Stimulated activated naive CD8-positive, alpha-beta T cell treated with anti-CD3 and anti-CD28 coated beads, Interleukin-15, amount 100 ng/mL, for 72 hours (primary cell): ENCODE measurements around the gene COX6B2.

Experiments used
- ATAC-seq: fragments of 150-1000 bp; cut with Tn5 transposase; 2 replicates; pipeline ENCODE4 v1.10.0; 2021; ENCODE audit warnings: mild to moderate bottlenecking, moderate library complexity
- DNase-seq, 2 donors: peaks; one replicate each; pipeline ENCODE4 v3.0.0; 2021 to 2022
- H3K27ac Mint-ChIP-seq, 2 donors: one replicate each; pipeline ENCODE4 v1.8.0; 2022; ENCODE audit warnings: mild to moderate bottlenecking in 2 of 2, mixed read lengths in 2 of 2, moderate library complexity in 2 of 2
- H3K27me3 Mint-ChIP-seq: one replicate; pipeline ENCODE4 v1.8.0; 2022; ENCODE audit warnings: mixed read lengths
- H3K4me1 Mint-ChIP-seq: one replicate; pipeline ENCODE4 v1.8.0; 2022; ENCODE audit warnings: mild to moderate bottlenecking, mixed read lengths
- H3K4me3 Mint-ChIP-seq, 2 donors: one replicate each; pipeline ENCODE4 v1.8.0; 2022; ENCODE audit warnings: mild to moderate bottlenecking in 2 of 2, mixed read lengths in 2 of 2, moderate library complexity in 1 of 2
- H3K9me3 Mint-ChIP-seq, 2 donors: one replicate each; pipeline ENCODE4 v1.8.0; 2022; ENCODE audit warnings: mixed read lengths in 2 of 2

Gene COX6B2

DNA sequence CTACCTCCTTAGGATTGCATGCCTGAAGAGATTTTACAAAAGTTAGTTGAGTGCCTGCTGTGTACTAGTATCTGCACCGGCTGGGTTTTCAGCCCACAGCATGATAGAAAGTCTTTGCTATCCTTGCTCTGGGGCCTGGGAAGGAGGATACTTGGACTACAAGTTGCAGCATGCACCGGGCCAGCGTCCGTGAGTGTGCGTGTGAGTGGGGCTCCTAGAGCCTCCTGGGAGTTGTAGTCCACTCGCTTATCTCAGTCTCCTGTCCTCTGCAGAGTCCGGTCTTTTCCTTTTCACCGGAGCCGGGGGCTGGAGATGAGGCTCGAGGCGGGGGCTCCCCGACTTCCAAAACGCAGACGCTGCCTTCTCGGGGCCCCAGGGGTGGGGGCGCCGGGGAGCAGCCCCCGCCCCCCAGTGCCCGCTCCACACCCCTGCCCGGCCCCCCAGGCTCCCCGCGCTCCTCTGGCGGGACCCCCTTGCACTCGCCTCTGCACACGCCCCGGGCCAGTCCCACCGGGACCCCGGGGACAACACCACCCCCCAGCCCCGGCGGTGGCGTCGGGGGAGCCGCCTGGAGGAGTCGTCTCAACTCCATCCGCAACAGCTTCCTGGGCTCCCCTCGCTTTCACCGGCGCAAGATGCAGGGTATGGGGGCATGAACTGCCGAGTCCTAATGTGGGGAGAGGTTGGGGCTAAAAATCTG is 50.1 kb downstream of the COX6B2 start:
- DNase-seq (no peak), ATAC-seq (peak; percentile 53)
- no peak overlapping the region for H3K4me3 Mint-ChIP-seq
- H3K4me1 Mint-ChIP-seq: peaks cover 26% of the 10 kb centered on the region
- H3K9me3 Mint-ChIP-seq: no peaks in the 10 kb centered on the region
- H3K27ac Mint-ChIP-seq: no peak overlapping the region
- H3K27me3 Mint-ChIP-seq: no peaks in the 10 kb centered on the region

DNA sequence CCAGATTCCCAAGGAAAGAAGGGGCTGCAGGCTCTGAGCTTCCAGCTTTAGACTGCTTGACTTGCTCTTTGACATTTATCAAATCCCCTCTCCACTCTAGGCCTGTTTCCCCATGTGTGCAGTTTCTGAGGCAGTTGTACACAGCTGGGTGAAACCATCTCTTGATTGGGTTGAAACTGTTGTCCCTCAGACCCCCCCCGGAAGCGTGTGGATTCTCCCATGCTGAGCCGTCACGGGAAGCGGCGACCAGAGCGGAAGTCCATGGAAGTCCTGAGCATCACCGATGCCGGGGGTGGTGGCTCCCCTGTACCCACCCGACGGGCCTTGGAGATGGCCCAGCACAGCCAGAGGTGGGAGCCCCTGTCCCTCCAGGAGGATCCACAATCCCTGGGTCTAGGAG is 51.0 kb downstream of the COX6B2 start:
- Mint-ChIP-seq H3K27me3 (no peaks in the 10 kb centered on the region), H3K27ac (no peak overlapping the region), H3K9me3 (no peaks in the 10 kb centered on the region), H3K4me3 (no peak overlapping the region), H3K4me1 (peaks cover 26% of the 10 kb centered on the region)
- no peak for ATAC-seq
- DNase-seq: no peak

DNA sequence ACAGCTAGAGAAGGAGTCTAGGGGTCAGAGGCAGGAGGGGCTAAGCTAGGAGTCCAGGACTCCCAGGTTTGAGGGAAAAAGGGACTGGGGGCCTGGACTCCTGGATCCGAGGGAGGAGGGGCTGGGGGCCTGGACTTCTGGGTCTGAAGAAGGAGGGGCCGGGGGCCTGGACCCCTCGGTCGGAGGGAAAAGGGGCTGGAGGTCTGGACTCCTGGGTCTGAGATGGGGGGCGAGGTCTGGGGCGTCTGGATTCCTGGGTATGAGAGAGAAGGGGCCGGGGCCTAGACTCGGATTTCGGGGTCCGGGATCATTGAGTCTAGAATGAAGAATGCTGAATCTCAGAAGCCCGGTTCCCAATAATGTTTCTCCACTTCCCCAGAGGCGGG is 52.2 kb downstream of the COX6B2 start:
- ATAC-seq (no peak), DNase-seq (no peak)
- H3K9me3 Mint-ChIP-seq: no peaks in the 10 kb centered on the region
- peak overlapping the region; percentile 92 to 93 for H3K4me3 Mint-ChIP-seq
- H3K27ac Mint-ChIP-seq: peak overlapping the region; percentile 92 to 93
- H3K27me3 Mint-ChIP-seq: no peaks in the 10 kb centered on the region
- H3K4me1 Mint-ChIP-seq: peaks cover 26% of the 10 kb centered on the region

DNA sequence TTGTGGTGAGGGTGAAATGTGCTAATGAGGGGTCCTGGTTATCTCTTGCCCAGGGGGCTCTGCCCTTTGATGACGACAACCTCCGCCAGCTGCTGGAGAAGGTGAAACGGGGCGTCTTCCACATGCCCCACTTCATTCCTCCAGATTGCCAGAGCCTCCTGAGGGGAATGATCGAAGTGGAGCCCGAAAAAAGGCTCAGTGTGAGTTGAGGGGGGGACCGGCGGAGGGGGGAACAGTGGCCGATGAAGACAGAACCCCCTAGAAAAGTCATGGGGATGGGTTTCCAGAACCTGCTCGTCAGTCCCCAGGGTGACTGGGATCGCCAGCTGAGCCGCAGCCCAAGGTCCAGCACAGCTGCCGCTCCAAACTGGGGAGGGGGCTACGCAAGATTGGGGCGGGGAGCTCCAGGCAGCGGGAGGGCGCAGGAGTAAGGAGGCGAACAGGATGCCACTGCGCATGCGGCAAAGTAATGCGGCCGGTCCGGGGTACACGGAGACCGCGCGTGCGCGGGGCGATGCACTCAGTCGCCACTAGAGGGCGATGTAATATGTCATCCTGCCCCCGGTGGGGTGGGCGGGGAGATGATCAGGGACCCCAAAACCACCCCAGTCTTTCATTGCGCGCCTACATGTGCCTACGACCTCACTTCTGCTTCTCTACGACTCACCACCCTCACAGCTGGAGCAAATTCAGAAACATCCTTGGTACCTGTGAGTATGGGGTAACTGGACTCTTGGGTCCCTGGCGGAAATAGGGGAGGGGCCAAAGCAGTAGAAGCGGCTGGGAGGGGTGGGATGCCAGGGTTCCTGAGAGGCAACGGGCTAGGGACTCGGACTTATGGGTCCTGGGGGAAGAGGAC is 52.8 kb downstream of the COX6B2 start:
- DNase-seq: peak; percentile 93 to 96
- ATAC-seq: peak; percentile 92
- H3K4me3 Mint-ChIP-seq: peak overlapping the region; percentile 92 to 93
- no peaks in the 10 kb centered on the region for H3K9me3 Mint-ChIP-seq
- H3K4me1 Mint-ChIP-seq: peaks cover 26% of the 10 kb centered on the region
- H3K27me3 Mint-ChIP-seq: no peaks in the 10 kb centered on the region
- H3K27ac Mint-ChIP-seq: peak overlapping the region; percentile 92 to 94

DNA sequence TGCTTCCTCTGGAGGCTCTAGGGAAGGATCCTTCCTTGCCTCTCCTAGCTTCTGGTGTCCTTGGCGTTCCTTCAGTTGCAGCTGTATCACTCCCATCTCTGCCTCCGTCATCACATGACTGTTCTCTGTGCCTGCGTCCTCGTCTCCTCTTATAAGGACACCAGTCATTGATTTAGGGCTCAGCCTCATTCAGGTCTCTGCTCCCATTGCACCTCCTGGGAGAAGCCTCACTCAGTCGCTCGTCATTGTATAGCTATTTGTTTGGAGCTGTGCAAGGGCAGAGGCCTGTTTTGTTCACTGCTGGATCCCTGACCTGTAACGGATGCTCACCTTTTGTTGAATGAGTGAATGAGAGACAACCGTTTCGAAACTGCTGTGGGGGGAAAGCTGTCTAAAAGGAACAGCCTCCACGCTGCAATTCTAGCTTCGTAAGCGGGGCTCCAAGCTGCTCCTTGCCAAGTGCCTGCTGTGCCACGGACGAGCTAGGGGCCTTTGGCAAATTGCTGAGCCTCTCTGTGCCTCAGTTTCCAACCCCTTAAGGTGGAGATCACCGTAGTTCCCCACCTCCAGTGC is 53.5 kb downstream of the COX6B2 start:
- Mint-ChIP-seq H3K4me3 (peak overlapping the region; percentile 92 to 93), H3K27ac (no peak overlapping the region)
- no peak for ATAC-seq

DNA sequence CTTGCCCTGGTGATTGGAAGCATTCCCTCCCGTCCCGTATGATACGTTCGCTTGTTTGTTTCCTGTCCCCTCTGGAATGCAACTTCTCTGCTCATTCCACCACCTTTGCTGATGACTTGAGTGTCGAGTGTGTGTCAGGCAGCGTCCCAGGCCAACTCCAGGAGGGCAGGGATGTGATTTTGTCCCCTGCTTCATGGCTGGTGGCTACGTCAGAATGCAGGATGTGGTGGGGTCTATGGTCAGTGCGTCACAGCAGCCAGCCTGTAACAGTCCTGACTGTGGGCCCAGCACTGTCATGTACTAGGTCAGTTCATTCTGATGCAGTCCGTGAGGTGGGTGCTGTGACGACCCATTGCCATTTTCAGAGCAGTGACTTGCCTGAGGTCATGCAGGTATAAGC is 54.5 kb downstream of the COX6B2 start:
- Mint-ChIP-seq H3K27ac (no peak overlapping the region), H3K4me1 (peaks cover 21% of the 10 kb centered on the region), H3K4me3 (no peak overlapping the region), H3K9me3 (no peaks in the 10 kb centered on the region), H3K27me3 (no peaks in the 10 kb centered on the region)
- ATAC-seq (no peak), DNase-seq (no peak)

More for the DNA sequence above, 53.5 kb downstream of the COX6B2 start:
- DNase-seq: no peak
- Mint-ChIP-seq H3K4me1 (peaks cover 26% of the 10 kb centered on the region), H3K27me3 (no peaks in the 10 kb centered on the region), H3K9me3 (no peaks in the 10 kb centered on the region)
